Measurements from ENCODE around the gene CCL28.
A peak's percentile ranks its signal among the peaks of the same experiment; 100 is the strongest.

CCL28 gene

GRCh38 chr5:43354774-43355173, 57.4 kb downstream of the CCL28 start:
- DNase-seq: no peak

- no peak for DNase-seq
These were observed 58.5 kb downstream of the CCL28 start for GRCh38 chr5:43353668-43354067.

- no peak for DNase-seq
These were observed 59.3 kb downstream of the CCL28 start for GRCh38 chr5:43352915-43353314.

- no peak for DNase-seq
These were observed 60.1 kb downstream of the CCL28 start for GRCh38 chr5:43352131-43352530.

- no peak for DNase-seq
These were observed 63.3 kb downstream of the CCL28 start for GRCh38 chr5:43348861-43349363.

- DNase-seq: no peak
These were observed 64.0 kb downstream of the CCL28 start for GRCh38 chr5:43348207-43348606.

GRCh38 chr5:43338862-43339261, 73.3 kb downstream of the CCL28 start:
- no peak for DNase-seq

GRCh38 chr5:43336159-43336558, 76.0 kb downstream of the CCL28 start:
- DNase-seq: peak; percentile 3

GRCh38 chr5:43335681-43336080, 76.5 kb downstream of the CCL28 start:
- DNase-seq: no peak

GRCh38 chr5:43332401-43332800, 79.8 kb downstream of the CCL28 start:
- DNase-seq: no peak

Measured in kidney glomerular epithelial cell (primary cell).